T47D (cell line): Measurements from ENCODE around the gene SERPINB8.
A peak's percentile ranks its signal among the peaks of the same experiment; 100 is the strongest.
"Not testable (repeated sequence)": the region's sequence is repeated elsewhere in the genome, so short reads cannot be mapped to it uniquely, and the experiment has no call there.

ENCODE experiments used
- DNase-seq, 2 experiments: peaks; one replicate each; pipeline versions ENCODE4 v3.0.0 to v3.0.0-alpha.2; 2011 to 2012; ENCODE audit warnings: low read depth in 1 of 2, low spot score in 1 of 2
- JUND ChIP-seq: IDR thresholded peaks from 2 replicates; pipeline ENCODE4 v1.6.1; 2012; ENCODE audit warnings: low read depth
- in situ Hi-C: cut with HindIII; loops from 2 replicates; pipeline ENCODE4 v1.10.0; 2016; ENCODE audit warnings: low sequenced_read_pairs, low pct_unique_long_range_greater_than_20kb

The SERPINB8 gene, protein sequence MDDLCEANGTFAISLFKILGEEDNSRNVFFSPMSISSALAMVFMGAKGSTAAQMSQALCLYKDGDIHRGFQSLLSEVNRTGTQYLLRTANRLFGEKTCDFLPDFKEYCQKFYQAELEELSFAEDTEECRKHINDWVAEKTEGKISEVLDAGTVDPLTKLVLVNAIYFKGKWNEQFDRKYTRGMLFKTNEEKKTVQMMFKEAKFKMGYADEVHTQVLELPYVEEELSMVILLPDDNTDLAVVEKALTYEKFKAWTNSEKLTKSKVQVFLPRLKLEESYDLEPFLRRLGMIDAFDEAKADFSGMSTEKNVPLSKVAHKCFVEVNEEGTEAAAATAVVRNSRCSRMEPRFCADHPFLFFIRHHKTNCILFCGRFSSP

GRCh38 chr18:63969942-63970808, at the start of gene SERPINB8:
Gene SERPINB8, plus strand, starts transcription at chr18:63970081. Its CDS starts 8,228 bp downstream, at chr18:63978309.
- peak; percentile 63 to 94 for DNase-seq
- in situ Hi-C loops: no loop called here
- TF ChIP-seq JUND: no peak

GRCh38 chr18:63922049-63922448, 47.8 kb upstream of the SERPINB8 start:
- in situ Hi-C loops: no loop called here
- no peak for TF ChIP-seq JUND
- no peak for DNase-seq

DNA sequence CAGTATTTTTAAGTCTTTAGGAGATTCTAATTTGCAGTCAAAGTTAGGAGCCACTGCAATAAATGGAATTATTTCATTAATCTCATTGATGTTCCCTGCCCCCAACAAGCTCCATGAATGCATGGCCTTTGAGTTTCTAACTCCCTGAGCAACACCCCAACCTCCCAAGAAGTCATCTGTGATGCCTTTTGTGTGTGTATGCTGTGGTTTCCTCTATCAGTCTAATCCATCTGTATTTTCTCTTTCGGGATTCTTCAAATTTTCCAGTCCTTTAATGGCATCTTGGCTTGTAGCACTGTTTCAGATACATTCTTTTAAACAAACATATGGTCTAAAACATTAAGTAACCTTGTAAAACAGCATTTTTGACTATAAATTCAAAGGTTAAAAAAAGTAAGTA, 45.3 kb upstream of the SERPINB8 start:
- DNase-seq: no peak
- in situ Hi-C loops: no loop called here
- no peak for TF ChIP-seq JUND

DNA sequence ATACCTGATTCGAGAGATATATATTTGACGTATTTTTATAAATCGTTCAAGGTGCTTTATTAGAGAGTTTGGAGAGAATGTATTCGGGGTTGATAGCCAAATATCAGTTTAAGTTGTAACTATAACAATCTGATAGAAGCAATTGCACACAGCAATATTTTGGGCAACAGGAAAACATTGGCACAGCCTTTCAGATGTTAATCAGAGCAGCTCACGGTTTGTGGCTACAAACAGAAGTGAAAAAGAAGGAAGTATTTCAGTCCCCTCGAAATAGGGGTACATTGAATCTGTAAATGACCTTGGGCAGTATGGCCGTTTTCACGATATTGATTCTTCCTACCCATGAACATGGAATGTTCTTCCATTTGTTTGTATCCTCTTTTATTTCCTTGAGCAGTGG, 41.5 kb upstream of the SERPINB8 start:
- no peak for TF ChIP-seq JUND
- in situ Hi-C loops: no loop called here
- no peak for DNase-seq

DNA sequence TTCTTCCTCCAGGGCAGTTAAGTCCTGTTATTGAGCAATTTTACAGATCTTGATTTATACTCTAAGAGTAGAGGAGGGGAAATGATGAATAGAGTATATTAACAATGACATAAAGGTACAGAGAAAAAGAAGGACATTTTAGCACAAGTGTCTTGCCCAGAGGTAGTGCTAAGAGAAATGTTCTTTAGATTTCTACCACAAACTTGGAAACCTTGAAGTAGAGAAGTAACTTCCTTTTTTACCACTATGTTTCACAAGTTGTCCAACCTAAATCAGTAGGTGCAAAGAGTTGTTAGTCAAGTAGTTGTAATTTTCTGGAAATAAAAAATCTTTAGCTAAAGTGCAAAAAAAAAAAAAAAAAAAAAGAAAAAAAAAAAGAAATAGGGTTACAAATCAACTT, 40.5 kb upstream of the SERPINB8 start:
- not testable (repeated sequence) for DNase-seq

GRCh38 chr18:63930773-63931354, 39.0 kb upstream of the SERPINB8 start:
- no peak for TF ChIP-seq JUND
- in situ Hi-C loops: no loop called here
- DNase-seq: no peak

More for the DNA sequence above, 40.5 kb upstream of the SERPINB8 start:
- in situ Hi-C loops: not testable (repeated sequence)

GRCh38 chr18:63936156-63936931, 33.5 kb upstream of the SERPINB8 start:
- no peak for TF ChIP-seq JUND
- DNase-seq: peak; percentile 47 to 79
- in situ Hi-C loops: no loop called here

DNA sequence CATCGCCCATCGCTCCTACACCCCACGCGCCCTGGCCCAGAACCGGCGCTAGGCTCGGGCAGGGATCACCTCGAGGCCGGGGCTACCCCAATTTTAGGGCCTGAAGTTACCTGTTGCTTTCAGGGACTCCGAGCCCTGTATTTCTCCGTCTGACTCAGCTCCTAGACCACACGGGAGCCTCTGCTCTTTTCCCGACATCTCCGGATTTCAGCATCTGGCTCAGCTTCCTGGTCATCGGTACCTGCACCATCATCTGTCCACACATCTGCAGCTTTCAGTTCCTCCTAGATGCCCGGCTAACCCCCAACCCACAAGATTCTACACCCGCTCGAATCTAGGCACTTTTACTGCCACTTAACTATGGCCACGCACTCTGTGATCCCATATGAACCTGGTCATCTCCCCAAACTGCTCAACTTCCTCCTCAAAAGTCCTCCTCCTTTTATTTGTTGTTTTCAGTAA, 32.9 kb upstream of the SERPINB8 start:
- TF ChIP-seq JUND: no peak
- in situ Hi-C loops: no loop called here
- no peak for DNase-seq

DNA sequence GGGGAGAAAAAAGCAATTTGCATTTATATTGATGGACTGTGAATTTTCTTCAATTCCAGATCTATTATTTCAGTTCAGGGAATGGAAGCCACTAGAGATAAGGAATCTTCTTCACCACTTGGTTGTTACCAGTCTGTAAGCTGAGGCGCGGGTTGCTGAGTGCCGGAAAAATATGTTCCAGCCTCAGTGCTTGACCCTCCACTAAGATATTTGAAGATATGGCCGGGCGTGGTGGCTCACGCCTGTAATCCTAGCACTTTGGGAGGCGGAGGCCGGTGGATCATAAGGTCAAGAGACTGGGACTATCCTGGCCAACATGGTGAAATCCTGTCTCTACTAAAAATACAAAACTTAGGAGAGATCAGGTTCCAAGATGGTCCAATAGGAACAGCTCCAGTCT, 29.9 kb upstream of the SERPINB8 start:
- TF ChIP-seq JUND: no peak
- in situ Hi-C loops: no loop called here
- DNase-seq: no peak

- DNase-seq, in situ Hi-C loops: not testable (repeated sequence)
These were observed 29.3 kb upstream of the SERPINB8 start for GRCh38 chr18:63940543-63941050.

GRCh38 chr18:63947051-63947790, 22.7 kb upstream of the SERPINB8 start:
- no peak for TF ChIP-seq JUND
- in situ Hi-C loops: no loop called here
- DNase-seq: no peak
